Activated T-cell treated with anti-CD3 and anti-CD28 coated beads, Interleukin-2, amount 50 U/mL, for 4 hours (primary cell): ENCODE measurements around the gene CNGA3. TPM values are rescaled to one million over a fixed set of nuclear protein-coding genes. Genes with fewer than 3 reads are reported as not detected.

Experiments used
- ATAC-seq, 2 donors: fragments of 200-7000 bp; cut with Tn5 transposase; one replicate each; pipeline ENCODE4 v1.10.0; 2021
- DNase-seq: peaks from one replicate; pipeline ENCODE4 v3.0.0-alpha.2; 2020
- H3K27me3 Mint-ChIP-seq: one replicate; pipeline ENCODE4 v1.8.0; 2021; ENCODE audit warnings: low read depth, mixed read lengths
- H3K36me3 Mint-ChIP-seq: one replicate; pipeline ENCODE4 v1.8.0; 2022; ENCODE audit warnings: mixed read lengths; ENCODE audit not compliant: insufficient read depth
- H3K4me1 Mint-ChIP-seq: one replicate; pipeline ENCODE4 v1.8.0; 2021; ENCODE audit warnings: low read depth, mixed read lengths
- H3K4me3 Mint-ChIP-seq: one replicate; pipeline ENCODE4 v1.8.0; 2021; ENCODE audit warnings: mild to moderate bottlenecking, moderate library complexity, mixed read lengths
- H3K9me3 Mint-ChIP-seq: one replicate; pipeline ENCODE4 v1.8.0; 2021; ENCODE audit warnings: mixed read lengths
- total RNA-seq, 3 donors: library from RNA; stranded (reverse); gene quantifications; one replicate each; pipeline ENCODE4 v1.2.1, GENCODE V29; 2021

The CNGA3 gene
- total RNA-seq, 3 donors from 2014 or later: not detected

DNA sequence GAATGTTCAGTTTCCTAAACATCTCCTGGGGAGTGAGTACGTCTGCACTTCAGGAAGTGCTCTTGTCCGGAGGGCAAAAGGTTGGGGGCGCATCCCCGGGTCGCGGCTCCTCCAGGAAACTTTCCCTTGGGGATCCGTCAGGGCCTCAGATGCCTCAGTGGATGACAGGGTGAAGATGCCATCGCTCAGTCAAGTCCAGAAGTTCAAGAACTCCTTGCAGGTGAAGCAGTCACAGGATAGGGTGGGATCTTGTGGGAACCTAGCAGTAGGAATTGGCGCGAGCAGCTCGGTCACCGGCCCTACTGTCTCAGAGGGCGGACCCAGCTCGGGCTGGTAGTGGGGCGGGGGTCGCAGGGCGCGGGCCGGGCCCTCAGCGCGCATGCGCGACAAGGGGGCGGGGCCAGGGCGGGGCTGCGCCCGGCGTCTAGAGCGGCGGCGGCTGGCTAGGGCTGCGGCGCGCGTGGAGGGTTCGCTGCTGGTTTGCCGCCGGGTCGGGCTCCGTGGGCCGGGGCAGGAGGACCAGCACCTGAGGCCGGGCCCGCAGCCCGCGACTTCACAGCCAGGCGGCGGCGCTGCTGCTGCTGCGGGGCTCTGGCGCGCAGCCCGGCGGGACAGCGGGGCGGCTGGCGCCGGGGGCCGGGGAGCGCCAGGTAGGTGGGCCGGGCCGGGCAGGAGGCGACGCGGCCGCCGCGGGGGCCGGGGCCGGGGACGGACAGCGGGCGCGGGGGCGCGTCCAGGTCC is 98.3 kb downstream of the CNGA3 start, which contains the start of gene INPP4A:
TSS of gene INPP4A (plus strand) at position 423 of the 741 bp plus-strand sequence. CDS start 75,191 bp downstream, outside the sequence.
- DNase-seq (peak; percentile 75), ATAC-seq (peak; percentile 89 to 92)
- no peaks in the 10 kb centered on the region for H3K36me3 Mint-ChIP-seq
- H3K27me3 Mint-ChIP-seq: no peaks in the 10 kb centered on the region
- peaks cover 4% of the 10 kb centered on the region for H3K9me3 Mint-ChIP-seq
- H3K4me3 Mint-ChIP-seq: peak within 1 kb of the TSS; percentile 97
- peaks cover 45% of the 10 kb centered on the region for H3K4me1 Mint-ChIP-seq

DNA sequence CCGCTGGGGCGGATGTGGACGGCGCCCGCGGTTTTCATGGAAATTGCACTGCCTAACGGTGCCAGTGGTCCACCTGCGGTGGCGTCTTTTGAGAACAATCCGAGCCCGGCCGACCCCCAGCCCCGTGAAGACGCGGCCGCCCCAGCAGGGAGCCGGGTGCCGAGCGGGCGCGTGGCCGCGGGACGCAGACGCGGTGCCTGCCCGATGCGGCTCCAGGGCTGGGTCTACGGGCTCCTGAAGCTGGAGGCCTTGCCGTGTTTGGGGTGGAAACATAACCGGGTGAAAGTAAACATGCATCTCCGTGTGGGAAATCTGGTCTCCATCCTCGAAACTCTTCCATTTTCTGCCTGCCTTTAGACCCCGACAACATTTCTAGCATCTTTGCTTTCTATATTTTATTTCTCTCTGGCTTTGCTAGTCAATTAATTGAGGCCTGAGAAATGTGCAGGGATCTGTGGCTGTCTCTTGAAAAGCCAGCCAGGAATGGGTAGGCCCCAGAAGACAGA is 99.0 kb downstream of the CNGA3 start:
- no peaks in the 10 kb centered on the region for H3K27me3 Mint-ChIP-seq
- H3K4me3 Mint-ChIP-seq: peak overlapping the region; percentile 97
- H3K9me3 Mint-ChIP-seq: no peaks in the 10 kb centered on the region
- ATAC-seq (peak; percentile 35 to 49), DNase-seq (no peak)
- no peaks in the 10 kb centered on the region for H3K36me3 Mint-ChIP-seq
- H3K4me1 Mint-ChIP-seq: peaks cover 50% of the 10 kb centered on the region

DNA sequence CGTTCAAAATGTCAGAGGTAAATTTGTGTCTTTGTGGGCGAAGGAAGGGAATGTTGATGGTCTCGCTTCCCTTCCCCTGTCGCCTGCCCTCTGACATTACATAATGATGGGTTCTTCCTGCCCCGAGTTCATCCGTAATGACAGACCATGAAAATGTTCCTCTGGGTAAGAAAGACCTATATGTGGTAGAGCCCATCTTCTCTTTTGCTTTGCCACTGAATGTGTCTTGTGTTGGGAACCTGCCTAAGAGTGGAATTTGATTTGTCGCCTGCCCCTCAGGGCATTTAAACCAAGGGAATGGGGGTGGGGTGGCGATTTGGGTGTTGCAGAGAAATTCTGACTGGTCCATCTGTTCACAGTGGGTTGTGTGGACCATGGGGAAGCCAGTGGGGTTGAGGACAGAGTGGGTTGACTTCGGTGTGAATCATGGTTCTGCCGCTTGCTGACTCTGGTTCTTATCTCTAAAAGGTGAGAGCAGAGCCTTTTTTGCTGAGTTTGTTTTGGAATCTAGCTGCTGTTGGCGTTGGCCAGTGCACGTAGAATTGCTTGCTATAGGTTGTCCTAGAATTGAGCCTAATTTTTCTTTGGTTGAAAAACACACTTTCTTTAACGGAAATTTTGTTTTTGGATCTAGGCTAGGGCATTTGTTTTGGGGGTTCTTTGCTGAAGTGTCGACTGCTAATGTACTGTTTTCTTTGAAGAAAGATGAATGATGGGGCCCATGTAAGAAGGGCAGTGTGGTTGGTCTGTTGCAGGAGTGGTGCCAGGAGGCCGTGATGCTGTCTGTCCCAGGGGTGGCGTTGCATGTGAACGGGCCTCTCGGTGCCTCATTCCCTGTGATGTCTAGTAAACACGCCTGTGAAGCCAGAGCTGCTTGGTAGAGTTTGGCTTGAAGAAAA is 99.7 kb downstream of the CNGA3 start:
- ATAC-seq (peak; percentile 34 to 39), DNase-seq (no peak)
- peak overlapping the region; percentile 97 for H3K4me3 Mint-ChIP-seq
- H3K4me1 Mint-ChIP-seq: peaks cover 57% of the 10 kb centered on the region
- H3K27me3 Mint-ChIP-seq: no peaks in the 10 kb centered on the region
- no peaks in the 10 kb centered on the region for H3K36me3 Mint-ChIP-seq
- no peaks in the 10 kb centered on the region for H3K9me3 Mint-ChIP-seq

DNA sequence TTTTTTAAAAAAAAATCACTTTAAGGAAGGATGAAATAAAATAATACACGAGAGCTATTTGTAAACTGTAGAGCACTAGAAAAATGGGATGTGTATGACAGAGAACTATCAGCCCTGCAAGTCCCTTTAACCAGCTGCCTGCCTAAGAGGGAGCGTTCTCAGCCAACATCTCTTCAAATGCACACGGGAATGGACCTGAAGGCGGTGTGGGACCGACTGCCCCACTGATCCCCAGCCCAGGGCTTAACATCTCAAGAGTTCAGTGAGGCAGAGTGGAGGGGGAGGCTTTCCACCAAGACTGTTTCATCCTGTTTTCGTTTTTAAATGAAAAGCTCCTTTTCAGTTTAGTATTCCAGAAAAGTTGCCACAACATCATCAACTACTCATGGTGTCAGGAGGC is 100.6 kb downstream of the CNGA3 start:
- ATAC-seq: no peak
- no peak for DNase-seq
- Mint-ChIP-seq H3K27me3 (no peaks in the 10 kb centered on the region), H3K4me3 (peak overlapping the region; percentile 97), H3K36me3 (no peaks in the 10 kb centered on the region), H3K9me3 (no peaks in the 10 kb centered on the region), H3K4me1 (peaks cover 66% of the 10 kb centered on the region)

Other genes with a start within 250 kb of the CNGA3 start
- 10 to 100 TPM; 17.3 to 24.0 (median 17.3) TPM for gene INPP4A, start 98.4 kb downstream of the CNGA3 start, total RNA-seq